OCI-LY1 (cell line): ENCODE results near the gene EXOC7.

ENCODE experiments used
- CTCF ChIP-seq: fragments of 200-600 bp; sonication (generic), shearing (Covaris generic); IDR thresholded peaks from 2 replicates; pipeline ENCODE4 v1.5.1; 2017; ENCODE audit warnings: mild to moderate bottlenecking, antibody characterized with exemption, low read length, moderate library complexity, mixed read lengths
- EZH2 ChIP-seq: fragments of 200-600 bp; sonication (generic), shearing (Covaris generic); IDR thresholded peaks from 2 replicates; pipeline ENCODE4 v1.8.0; 2017; ENCODE audit warnings: borderline replicate concordance, mixed run types, mild to moderate bottlenecking, antibody characterized with exemption, low read length, moderate library complexity, mixed read lengths

DNA sequence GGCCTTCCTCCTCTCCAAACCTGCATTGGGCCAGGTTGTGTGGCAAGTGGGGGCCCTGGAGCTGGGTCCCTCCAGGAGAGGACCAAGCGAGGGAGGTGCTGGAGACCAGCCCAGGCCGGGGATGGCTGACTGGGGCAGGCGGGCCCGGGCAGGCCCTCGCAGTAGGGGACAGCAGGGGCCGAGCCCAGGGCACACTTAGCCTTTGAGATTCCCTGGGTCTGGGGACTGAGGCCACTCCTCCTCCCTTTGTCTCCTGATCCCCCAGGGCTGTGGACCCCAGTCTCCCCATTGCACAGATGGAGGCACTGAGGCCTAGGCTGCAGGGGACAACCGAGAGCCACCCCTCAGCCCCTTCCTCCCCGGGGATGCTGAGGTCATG, 32.2 kb upstream of the EXOC7 start:
- TF ChIP-seq CTCF: no peak
- no peak for TF ChIP-seq EZH2
